CD4-positive, alpha-beta memory T cell (primary cell): ENCODE measurements around the gene R3HDM4. TPM values are rescaled to one million over a fixed set of nuclear protein-coding genes. Genes with fewer than 3 reads are reported as not detected.
"Not testable (repeated sequence)": the region's sequence is repeated elsewhere in the genome, so short reads cannot be mapped to it uniquely, and the experiment has no call there.

Experiments
- CTCF ChIA-PET: fragments of 350-600 bp; sonication (Branson Sonifier 250); formaldehyde crosslinking; loops from one replicate; lab custom pipeline; 2021; ENCODE audit warnings: inconsistent platforms; ENCODE audit not compliant: partially characterized antibody; lab: Charles Lee
- POLR2A ChIA-PET: fragments of 350-600 bp; sonication (Branson Sonifier 250); formaldehyde crosslinking; loops from one replicate; lab custom pipeline; 2021; ENCODE audit not compliant: partially characterized antibody; lab: Charles Lee
- DNase-seq, 5 donors: peaks; one replicate each; pipeline versions ENCODE4 v3.0.0 to v3.0.0-alpha.2; 2020 to 2022; ENCODE audit warnings: mixed read lengths in 1 of 5
- H3K27ac ChIP-seq: one replicate; pipeline ENCODE4 v1.7.0; 2013; ENCODE audit warnings: low read depth, low read length
- H3K27me3 ChIP-seq: 2 replicates; pipeline ENCODE4 v1.7.0; 2013; ENCODE audit warnings: mild to moderate bottlenecking, low read length, moderate library complexity; ENCODE audit not compliant: insufficient read depth
- H3K36me3 ChIP-seq: 2 replicates; pipeline ENCODE4 v1.7.0; 2013; ENCODE audit warnings: mild to moderate bottlenecking, low read length, moderate library complexity; ENCODE audit not compliant: insufficient read depth
- H3K4me1 ChIP-seq: 2 replicates; pipeline ENCODE4 v1.7.0; 2013; ENCODE audit warnings: mild to moderate bottlenecking, low read length, moderate library complexity; ENCODE audit not compliant: insufficient read depth
- H3K4me3 ChIP-seq, 2 donors: one replicate each; pipeline ENCODE4 v1.7.0; 2013; ENCODE audit warnings: low read length in 2 of 2, mild to moderate bottlenecking in 1 of 2
- H3K9me3 ChIP-seq, 2 donors: one replicate each; pipeline ENCODE4 v1.7.0; 2013; ENCODE audit warnings: low read length in 2 of 2, control low read depth in 1 of 2; ENCODE audit not compliant: control insufficient read depth in 1 of 2
- H3K27ac Mint-ChIP-seq, 7 donors: one replicate each; pipeline ENCODE4 v1.8.0; 2020 to 2021; ENCODE audit warnings: mixed read lengths in 7 of 7, mild to moderate bottlenecking in 6 of 7, inconsistent platforms in 3 of 7, moderate library complexity in 3 of 7
- H3K27me3 Mint-ChIP-seq, 2 donors: one replicate each; pipeline ENCODE4 v1.8.0; 2020 to 2021; ENCODE audit warnings: mixed read lengths in 2 of 2
- H3K36me3 Mint-ChIP-seq, 2 donors: one replicate each; pipeline ENCODE4 v1.8.0; 2020 to 2021; ENCODE audit warnings: mixed read lengths in 2 of 2, inconsistent platforms in 1 of 2, mild to moderate bottlenecking in 1 of 2
- H3K4me1 Mint-ChIP-seq, 4 donors: one replicate each; pipeline ENCODE4 v1.8.0; 2020 to 2021; ENCODE audit warnings: mixed read lengths in 4 of 4, mild to moderate bottlenecking in 1 of 4
- H3K4me3 Mint-ChIP-seq, 8 donors: one replicate each; pipeline ENCODE4 v1.8.0; 2020 to 2021; ENCODE audit warnings: mixed read lengths in 8 of 8, mild to moderate bottlenecking in 7 of 8, moderate library complexity in 6 of 8, inconsistent platforms in 3 of 8
- H3K9me3 Mint-ChIP-seq, 8 donors: one replicate each; pipeline ENCODE4 v1.8.0; 2020 to 2021; ENCODE audit warnings: mixed read lengths in 8 of 8, mild to moderate bottlenecking in 5 of 8, inconsistent platforms in 3 of 8, moderate library complexity in 1 of 8
- intact Hi-C: fragments of 100-400 bp; cut with micrococcal nuclease; formaldehyde crosslinking; loops from one replicate; pipeline ENCODE4 v1.15.1; 2023
- polyA plus RNA-seq, 2 donors: library from polyadenylated mRNA; unstranded; fragments of 300-500 nt; fragmentation: Illumina TruSeq; gene quantifications; one replicate each; pipeline ENCODE4 v1.2.3, GENCODE V29; 2021
- total RNA-seq, 2 experiments: library from RNA; stranded (reverse); gene quantifications; one replicate each; pipeline ENCODE4 v1.2.3, GENCODE V29; 2021

The R3HDM4 gene
- total and polyA plus RNA-seq, 4 experiments from 2014 or later = 153 to 230 (median 181) TPM

DNA sequence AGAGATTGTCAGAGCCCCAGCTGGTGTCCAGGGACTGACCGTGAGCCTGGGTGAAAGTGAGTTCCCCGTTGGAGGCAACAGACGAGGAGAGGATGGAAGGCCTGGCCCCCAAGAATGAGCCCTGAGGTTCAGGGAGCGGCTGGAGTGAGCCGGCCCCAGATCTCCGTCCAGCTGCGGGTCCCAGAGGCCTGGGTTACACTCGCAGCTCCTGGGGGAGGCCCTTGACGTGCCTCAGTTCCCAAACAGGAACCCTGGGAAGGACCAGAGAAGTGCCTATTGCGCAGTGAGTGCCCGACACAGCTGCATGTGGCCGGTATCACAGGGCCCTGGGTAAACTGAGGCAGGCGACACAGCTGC lies 62.1 kb downstream of the R3HDM4 start:
- POLR2A ChIA-PET = no interaction called here

DNA sequence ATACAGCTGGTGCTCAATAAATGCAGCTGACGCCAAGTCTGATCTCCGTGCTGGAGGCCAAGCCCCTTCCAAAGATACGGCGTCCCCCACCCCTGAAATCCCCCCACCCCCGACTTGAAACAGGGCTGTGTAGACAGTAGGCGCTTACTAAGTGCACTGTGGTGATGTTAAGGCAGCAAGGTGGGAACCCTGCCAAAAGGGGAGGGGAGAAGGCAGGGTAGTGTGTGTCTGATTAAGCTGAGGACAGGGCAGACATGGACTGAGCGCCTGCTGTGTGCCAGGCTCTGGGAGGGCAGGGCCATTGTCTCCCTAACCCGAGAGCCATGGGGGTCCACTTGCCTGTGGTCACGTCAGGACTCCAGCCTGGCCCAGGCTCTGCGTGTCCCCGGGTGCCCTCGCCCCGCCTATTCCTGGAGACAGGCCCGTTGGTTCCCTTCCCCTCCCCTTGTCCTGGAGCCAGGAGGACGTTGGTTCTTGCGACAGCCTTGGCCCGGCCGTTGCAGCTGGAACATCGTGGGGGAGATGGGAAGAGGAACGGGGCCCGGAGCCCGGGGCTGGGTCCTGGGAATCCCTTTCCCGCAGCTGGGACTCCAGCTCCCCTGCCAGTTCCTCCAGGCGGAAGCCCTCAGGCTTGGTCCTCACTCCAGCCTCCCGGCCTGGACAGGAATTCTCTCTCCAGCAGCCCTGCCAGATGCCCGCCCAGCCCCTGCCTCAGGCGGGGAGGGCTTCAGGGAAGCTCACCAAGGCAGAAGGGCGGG lies 62.6 kb downstream of the R3HDM4 start:
- no peak overlapping the region for H3K4me3 Mint-ChIP-seq
- no peak overlapping the region for H3K27ac ChIP-seq
- no peaks in the 10 kb centered on the region for H3K9me3 ChIP-seq
- H3K4me1 Mint-ChIP-seq = no peaks in the 10 kb centered on the region
- intact Hi-C loops = no loop called here
- no peak overlapping the region for H3K27ac Mint-ChIP-seq
- H3K9me3 Mint-ChIP-seq = no peaks in the 10 kb centered on the region
- CTCF ChIA-PET = no interaction called here
- no peaks in the 10 kb centered on the region for H3K36me3 ChIP-seq
- no peaks in the 10 kb centered on the region for H3K4me1 ChIP-seq
- peaks cover 12 to 30% of the 10 kb centered on the region in 2 donors for H3K27me3 Mint-ChIP-seq
- H3K4me3 ChIP-seq = no peak overlapping the region
- H3K36me3 Mint-ChIP-seq = no peaks in the 10 kb centered on the region
- POLR2A ChIA-PET = no interaction called here
- DNase-seq = no peak
- H3K27me3 ChIP-seq = no peaks in the 10 kb centered on the region

More for the DNA sequence above, 62.1 kb downstream of the R3HDM4 start:
- Mint-ChIP-seq H3K4me1 (no peaks in the 10 kb centered on the region), H3K27me3 (peaks cover 7 to 26% of the 10 kb centered on the region in 2 donors), H3K4me3 (no peak overlapping the region), H3K27ac (no peak overlapping the region), H3K9me3 (no peaks in the 10 kb centered on the region), H3K36me3 (no peaks in the 10 kb centered on the region)
- Histone ChIP-seq H3K9me3 (no peaks in the 10 kb centered on the region), H3K4me3 (no peak overlapping the region), H3K4me1 (no peaks in the 10 kb centered on the region), H3K36me3 (no peaks in the 10 kb centered on the region), H3K27ac (no peak overlapping the region), H3K27me3 (no peaks in the 10 kb centered on the region)
- no peak for DNase-seq
- intact Hi-C loops = no loop called here
- CTCF ChIA-PET = no interaction called here

DNA sequence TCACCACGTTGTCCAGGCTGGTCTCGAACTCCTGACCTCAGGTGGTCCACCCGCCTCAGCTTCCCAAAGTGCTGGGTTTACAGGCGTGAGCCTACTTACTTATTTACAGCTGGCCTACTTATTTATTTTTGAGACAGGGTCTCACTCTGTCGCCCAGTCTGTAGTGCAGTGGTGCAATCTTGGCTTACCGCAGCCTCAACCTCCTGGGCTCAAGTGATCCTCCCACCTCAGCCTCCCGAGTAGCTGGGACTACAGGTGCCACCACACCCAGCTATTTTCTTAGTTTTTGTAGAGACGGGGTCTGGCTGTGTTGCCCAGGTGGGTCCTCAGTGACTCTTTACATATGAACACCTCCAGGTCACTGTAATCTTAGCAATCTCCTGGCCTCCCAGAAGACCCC lies 63.8 kb downstream of the R3HDM4 start:
- H3K27ac Mint-ChIP-seq, POLR2A ChIA-PET, intact Hi-C loops, H3K9me3 ChIP-seq, H3K4me1 ChIP-seq, H3K4me3 ChIP-seq, H3K9me3 Mint-ChIP-seq, H3K36me3 Mint-ChIP-seq, H3K27me3 ChIP-seq, H3K4me3 Mint-ChIP-seq, CTCF ChIA-PET, DNase-seq, H3K36me3 ChIP-seq, H3K4me1 Mint-ChIP-seq, H3K27ac ChIP-seq: not testable (repeated sequence)
- peaks cover 15 to 34% of the 10 kb centered on the region in 2 donors for H3K27me3 Mint-ChIP-seq

DNA sequence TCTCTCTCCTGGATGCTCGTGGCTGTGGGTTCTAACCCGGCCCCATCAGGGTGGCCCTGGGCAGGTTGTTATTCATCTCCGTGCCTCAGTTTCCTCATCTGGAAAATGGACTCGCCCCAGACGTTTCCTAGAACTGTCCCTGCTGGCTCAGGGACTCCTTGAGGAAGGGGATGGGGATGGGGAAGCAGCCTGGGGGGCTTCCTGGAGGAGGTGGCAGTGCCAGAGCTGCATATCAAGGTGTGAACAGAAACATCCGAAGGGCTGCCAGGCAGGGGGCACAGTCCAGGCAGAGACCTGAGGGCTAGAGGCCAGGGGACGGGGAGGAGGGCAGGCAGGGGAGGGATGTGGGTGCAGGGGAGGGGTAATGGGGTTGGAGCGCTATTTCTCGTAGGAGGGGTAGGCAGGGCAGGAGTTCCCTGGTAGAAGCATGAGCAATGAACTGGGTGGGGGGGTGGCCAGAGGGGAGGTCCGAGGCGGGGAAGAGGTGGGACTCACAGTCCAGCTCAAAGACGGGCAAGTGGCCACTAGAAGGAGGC lies 64.6 kb downstream of the R3HDM4 start:
- no peak for DNase-seq
- CTCF ChIA-PET = no interaction called here
- intact Hi-C loops = no loop called here
- POLR2A ChIA-PET = no interaction called here
- H3K4me3 Mint-ChIP-seq = no peak overlapping the region
- H3K36me3 Mint-ChIP-seq = no peaks in the 10 kb centered on the region
- peaks cover 0 to 5% (median 3%) of the 10 kb centered on the region in 4 donors for H3K4me1 Mint-ChIP-seq
- peaks cover 15 to 34% of the 10 kb centered on the region in 2 donors for H3K27me3 Mint-ChIP-seq
- Histone ChIP-seq H3K36me3 (no peaks in the 10 kb centered on the region), H3K9me3 (no peaks in the 10 kb centered on the region), H3K4me3 (no peak overlapping the region), H3K27me3 (peaks cover 4% of the 10 kb centered on the region), H3K27ac (no peak overlapping the region), H3K4me1 (peaks cover 3% of the 10 kb centered on the region)
- H3K9me3 Mint-ChIP-seq = no peaks in the 10 kb centered on the region
- H3K27ac Mint-ChIP-seq = no peak overlapping the region

Other genes starting within 250 kb of the R3HDM4 start
- 1 to 10 TPM; 2.9 to 3.4 TPM for gene FSTL3, start 236.8 kb downstream of the R3HDM4 start, total RNA-seq
- 1 to 10 TPM; 2.0 to 2.1 TPM for gene FSTL3, start 236.8 kb downstream of the R3HDM4 start, polyA plus RNA-seq
- not detected for gene PRSS57, start 217.8 kb downstream of the R3HDM4 start, total RNA-seq
- not detected for gene PRSS57, start 217.8 kb downstream of the R3HDM4 start, polyA plus RNA-seq
- gene PALM, start 204.3 kb downstream of the R3HDM4 start, total RNA-seq = not detected
- not detected for gene PALM, start 204.3 kb downstream of the R3HDM4 start, polyA plus RNA-seq
- not detected for gene MISP, start 162.1 kb downstream of the R3HDM4 start, total RNA-seq
- not detected for gene MISP, start 162.1 kb downstream of the R3HDM4 start, polyA plus RNA-seq
- 100 to 1,000 TPM; 315 TPM for gene PTBP1, start 115.8 kb downstream of the R3HDM4 start, total RNA-seq
- 100 to 1,000 TPM in 1 of 2 donors, 10 to 100 TPM in 1; 67.7 to 177 TPM for gene PTBP1, start 115.8 kb downstream of the R3HDM4 start, polyA plus RNA-seq
- gene PLPPR3, start 91.3 kb downstream of the R3HDM4 start, total RNA-seq = not detected
- not detected for gene PLPPR3, start 91.3 kb downstream of the R3HDM4 start, polyA plus RNA-seq
- not detected for gene AZU1, start 85.4 kb downstream of the R3HDM4 start, total RNA-seq
- not detected for gene AZU1, start 85.4 kb downstream of the R3HDM4 start, polyA plus RNA-seq
- gene PRTN3, start 72.2 kb downstream of the R3HDM4 start, total RNA-seq = not detected
- gene PRTN3, start 72.2 kb downstream of the R3HDM4 start, polyA plus RNA-seq = not detected
- gene ELANE, start 60.9 kb downstream of the R3HDM4 start, total RNA-seq = not detected
- gene ELANE, start 60.9 kb downstream of the R3HDM4 start, polyA plus RNA-seq = not detected
- gene CFD, start 53.6 kb downstream of the R3HDM4 start, total RNA-seq = 1 to 10 TPM in 1 of 2 experiments, under 1 TPM in 1; 0.91 to 1.1 TPM
- 1 to 10 TPM in 1 of 2 donors, not detected in 1; 4.8 TPM for gene CFD, start 53.6 kb downstream of the R3HDM4 start, polyA plus RNA-seq
- gene MED16, start 20.0 kb downstream of the R3HDM4 start, total RNA-seq = 10 to 100 TPM; 68.3 to 71.7 TPM
- gene MED16, start 20.0 kb downstream of the R3HDM4 start, polyA plus RNA-seq = 100 to 1,000 TPM in 1 of 2 donors, 10 to 100 TPM in 1; 48.6 to 125 TPM
- not detected for gene RNU6-9, start 19.7 kb downstream of the R3HDM4 start, total RNA-seq
- not detected for gene RNU6-9, start 19.7 kb downstream of the R3HDM4 start, polyA plus RNA-seq
- gene KISS1R, start 4.1 kb upstream of the R3HDM4 start, total RNA-seq = 1 to 10 TPM in 1 of 2 experiments, under 1 TPM in 1; 0.79 to 1.2 TPM
- gene KISS1R, start 4.1 kb upstream of the R3HDM4 start, polyA plus RNA-seq = under 1 TPM; 0.59 TPM
- 1 to 10 TPM; 9.2 to 9.6 TPM for gene ARID3A, start 12.8 kb upstream of the R3HDM4 start, total RNA-seq
- 1 to 10 TPM in 1 of 2 donors, under 1 TPM in 1; 0.27 to 1.1 TPM for gene ARID3A, start 12.8 kb upstream of the R3HDM4 start, polyA plus RNA-seq
- gene WDR18, start 71.1 kb upstream of the R3HDM4 start, total RNA-seq = 10 to 100 TPM; 53.9 to 60.3 TPM
- gene WDR18, start 71.1 kb upstream of the R3HDM4 start, polyA plus RNA-seq = 10 to 100 TPM; 44.3 to 79.7 TPM
- gene GRIN3B, start 87.2 kb upstream of the R3HDM4 start, total RNA-seq = not detected
- gene GRIN3B, start 87.2 kb upstream of the R3HDM4 start, polyA plus RNA-seq = not detected
- gene TMEM259, start 107.9 kb upstream of the R3HDM4 start, total RNA-seq = 100 to 1,000 TPM; 315 to 329 TPM
- gene TMEM259, start 107.9 kb upstream of the R3HDM4 start, polyA plus RNA-seq = 10 to 100 TPM; 40.5 to 75.9 TPM
- not detected for gene RNU6-2, start 108.3 kb upstream of the R3HDM4 start, total RNA-seq
- gene RNU6-2, start 108.3 kb upstream of the R3HDM4 start, polyA plus RNA-seq = not detected
- gene CNN2, start 113.4 kb upstream of the R3HDM4 start, total RNA-seq = 100 to 1,000 TPM; 263 to 266 TPM
- 100 to 1,000 TPM; 444 to 632 TPM for gene CNN2, start 113.4 kb upstream of the R3HDM4 start, polyA plus RNA-seq
- gene ABCA7, start 126.9 kb upstream of the R3HDM4 start, total RNA-seq = 100 to 1,000 TPM; 313 to 319 TPM
- 10 to 100 TPM; 10.7 to 11.2 TPM for gene ABCA7, start 126.9 kb upstream of the R3HDM4 start, polyA plus RNA-seq
- 100 to 1,000 TPM; 834 to 836 TPM for gene ARHGAP45, start 153.9 kb upstream of the R3HDM4 start, total RNA-seq
- gene ARHGAP45, start 153.9 kb upstream of the R3HDM4 start, polyA plus RNA-seq = 100 to 1,000 TPM; 222 to 501 TPM
- 10 to 100 TPM; 76.0 to 80.0 TPM for gene POLR2E, start 182.2 kb upstream of the R3HDM4 start, total RNA-seq
- gene POLR2E, start 182.2 kb upstream of the R3HDM4 start, polyA plus RNA-seq = 100 to 1,000 TPM; 167 to 197 TPM
- gene GPX4, start 190.8 kb upstream of the R3HDM4 start, total RNA-seq = 100 to 1,000 TPM; 210 to 220 TPM
- 100 to 1,000 TPM; 399 to 406 TPM for gene GPX4, start 190.8 kb upstream of the R3HDM4 start, polyA plus RNA-seq